DMS114 treated with DMSO at 0.1 percent for 48 hours (cell line): ENCODE results near the gene RHBDL3.

ENCODE experiments used
- DNase-seq: peaks from one replicate; lab custom pipeline; 2025; ENCODE audit not compliant: unreplicated experiment; lab: John Stamatoyannopoulos, UW

Gene RHBDL3

GRCh38 chr17:32266389-32267301 lies 1.0 kb downstream of the RHBDL3 start:
- DNase-seq, result no peak

GRCh38 chr17:32267690-32268205 lies 2.1 kb downstream of the RHBDL3 start:
- DNase-seq, result no peak

DNA sequence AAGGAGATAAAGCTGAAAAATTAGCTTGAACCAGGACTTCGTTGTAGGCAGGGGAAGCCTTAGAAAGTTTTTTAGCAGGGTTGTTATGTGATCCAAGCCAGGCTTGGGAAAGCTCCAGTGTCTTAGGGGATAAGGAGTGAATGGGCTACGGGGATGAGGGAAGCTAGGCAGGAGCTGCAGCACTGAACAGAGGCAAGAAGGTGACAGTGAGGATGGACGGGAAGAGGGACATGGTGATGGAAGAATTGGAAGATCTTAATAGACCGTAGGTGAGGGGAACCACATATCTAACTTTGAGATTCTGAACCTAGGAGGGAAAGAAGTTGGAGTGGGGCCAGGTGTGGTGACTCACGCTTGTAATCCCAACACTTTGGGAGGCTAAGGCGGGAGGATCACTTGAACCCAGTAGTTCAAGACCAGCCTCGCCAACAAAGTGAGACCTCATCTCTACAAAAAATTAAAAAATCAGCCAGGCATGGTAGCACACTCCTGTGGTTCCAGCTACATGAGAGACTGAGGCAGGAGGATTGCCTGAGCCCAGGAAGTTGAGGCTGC lies 3.2 kb downstream of the RHBDL3 start:
- no peak for DNase-seq

DNA sequence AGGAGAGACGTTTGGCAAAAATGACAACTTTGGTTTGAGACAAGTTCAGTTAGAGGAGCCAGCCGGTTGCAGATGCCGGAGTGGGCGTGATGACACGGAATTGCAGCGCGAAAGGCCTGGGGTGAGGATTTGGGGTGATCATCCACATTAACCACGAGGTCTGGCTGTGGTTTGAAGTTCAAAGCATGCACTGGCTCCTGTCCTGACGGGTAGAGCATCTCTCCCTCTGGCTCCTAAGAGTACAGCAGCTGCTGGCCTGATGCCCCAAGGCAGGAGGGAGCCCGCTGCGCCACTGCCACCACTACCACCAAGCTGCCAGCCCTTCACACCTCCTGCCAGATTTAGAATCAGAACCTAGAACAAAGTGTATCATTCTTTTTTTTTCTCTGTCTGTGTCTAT lies 3.7 kb downstream of the RHBDL3 start:
- DNase-seq, result no peak

DNA sequence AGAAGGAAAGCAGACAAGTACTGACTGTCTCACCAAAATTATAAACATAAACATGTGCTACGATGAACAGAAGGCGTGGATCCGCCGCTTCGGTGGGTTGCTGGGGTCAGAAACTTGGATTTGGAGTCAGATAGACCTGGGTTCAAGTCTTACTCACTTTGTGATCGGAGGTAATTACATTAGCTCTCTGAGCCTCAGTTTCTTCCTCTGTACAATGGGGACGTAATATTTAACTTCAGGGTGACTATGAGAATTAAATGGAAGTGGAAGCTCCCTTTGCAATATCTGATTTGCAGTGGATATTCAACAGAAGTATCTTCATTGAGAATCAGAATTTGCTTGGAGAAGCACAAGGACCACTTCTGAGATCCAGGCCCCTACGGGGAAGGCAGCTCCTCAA lies 6.2 kb downstream of the RHBDL3 start:
- DNase-seq, result no peak

DNA sequence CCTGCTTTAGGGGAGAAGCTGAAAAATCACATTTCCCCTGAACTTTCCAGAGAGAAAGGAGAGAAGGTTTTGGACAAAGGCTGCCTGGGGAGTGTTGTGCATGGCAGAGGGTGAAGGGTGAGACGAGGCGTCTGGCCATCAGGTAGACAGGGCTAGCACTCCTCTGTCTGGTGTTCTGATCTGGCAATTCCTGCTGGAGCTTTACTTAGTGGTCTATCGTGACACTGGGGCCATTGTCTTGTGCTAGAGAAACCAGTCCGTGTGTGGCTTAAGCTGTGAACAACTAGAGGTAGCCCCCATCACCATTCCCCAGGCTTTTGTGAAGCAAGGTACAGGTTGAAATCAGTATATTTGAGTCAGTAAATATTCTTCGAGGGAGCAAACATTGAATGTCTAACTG lies 8.5 kb downstream of the RHBDL3 start:
- DNase-seq, result no peak

- no peak for DNase-seq
These were observed 9.0 kb downstream of the RHBDL3 start for GRCh38 chr17:32274643-32275042.

GRCh38 chr17:32275060-32276042 lies 9.7 kb downstream of the RHBDL3 start:
- no peak for DNase-seq

GRCh38 chr17:32276171-32276601 lies 10.6 kb downstream of the RHBDL3 start:
- DNase-seq, result no peak

DNA sequence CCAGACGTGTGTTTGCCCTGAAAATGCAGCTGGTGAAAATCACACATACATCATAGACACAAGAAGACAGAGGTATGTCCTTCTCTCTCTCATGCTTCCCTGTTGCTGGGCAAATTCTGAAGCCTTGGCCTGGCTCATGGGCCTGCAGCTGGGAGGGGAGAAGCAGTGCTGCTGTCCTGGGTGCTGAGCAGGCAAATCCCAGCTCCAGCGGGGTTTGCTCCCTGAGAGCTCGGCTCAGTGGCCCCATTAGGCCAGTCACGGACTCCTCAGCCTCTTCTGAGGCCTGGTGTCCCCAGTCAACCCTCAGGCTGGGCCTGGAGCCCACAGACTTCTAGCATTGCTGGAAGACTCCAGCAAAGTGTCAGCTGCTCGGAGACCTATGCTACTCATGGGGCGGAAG lies 11.7 kb downstream of the RHBDL3 start:
- no peak for DNase-seq

DNA sequence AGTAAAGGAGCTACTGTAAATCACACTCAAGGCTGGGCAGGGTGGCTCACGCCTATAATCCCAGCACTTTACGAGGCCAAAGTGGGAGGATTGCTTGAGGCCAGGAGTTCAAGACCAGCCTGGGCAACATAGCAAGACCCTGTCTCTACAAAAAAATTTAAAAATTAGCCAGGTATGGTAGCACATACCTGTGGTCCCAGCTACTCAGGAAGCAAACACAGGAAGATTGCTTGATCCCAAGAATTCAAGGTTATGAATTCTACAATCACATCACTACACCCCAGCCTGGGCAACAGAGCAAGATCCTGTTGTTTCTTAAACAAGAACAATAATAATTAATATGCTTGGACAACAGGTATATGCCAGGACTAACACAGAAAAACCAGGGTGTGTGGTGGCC lies 13.2 kb downstream of the RHBDL3 start:
- no peak for DNase-seq

- no peak for DNase-seq
These were observed 14.5 kb downstream of the RHBDL3 start for GRCh38 chr17:32279891-32280716.

- DNase-seq, result no peak
These were observed 15.4 kb downstream of the RHBDL3 start for GRCh38 chr17:32281011-32281451.

- no peak for DNase-seq
These were observed 18.1 kb downstream of the RHBDL3 start for GRCh38 chr17:32283745-32284201.

- no peak for DNase-seq
These were observed 19.7 kb downstream of the RHBDL3 start for GRCh38 chr17:32285306-32285705.

- no peak for DNase-seq
These were observed 20.3 kb downstream of the RHBDL3 start for GRCh38 chr17:32285746-32286517.

DNA sequence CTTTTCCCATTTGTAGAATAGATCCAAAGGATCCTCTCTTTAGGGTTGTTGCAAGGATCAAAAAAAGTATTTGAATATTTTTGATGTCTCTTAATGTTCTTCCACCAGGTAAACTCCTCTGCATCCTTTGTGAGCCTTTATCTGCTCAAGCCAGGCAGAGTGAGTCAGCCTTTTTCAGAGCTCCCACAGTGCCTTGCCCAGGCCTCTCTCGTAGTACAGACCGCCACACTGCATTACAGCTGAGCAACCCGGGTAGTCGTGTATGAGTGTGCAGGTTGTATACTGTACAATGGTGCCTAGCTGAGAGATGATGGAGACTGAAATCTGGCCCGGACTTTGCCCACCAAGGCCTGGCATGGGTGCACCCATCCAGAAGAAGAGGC lies 20.9 kb downstream of the RHBDL3 start:
- no peak for DNase-seq

DNA sequence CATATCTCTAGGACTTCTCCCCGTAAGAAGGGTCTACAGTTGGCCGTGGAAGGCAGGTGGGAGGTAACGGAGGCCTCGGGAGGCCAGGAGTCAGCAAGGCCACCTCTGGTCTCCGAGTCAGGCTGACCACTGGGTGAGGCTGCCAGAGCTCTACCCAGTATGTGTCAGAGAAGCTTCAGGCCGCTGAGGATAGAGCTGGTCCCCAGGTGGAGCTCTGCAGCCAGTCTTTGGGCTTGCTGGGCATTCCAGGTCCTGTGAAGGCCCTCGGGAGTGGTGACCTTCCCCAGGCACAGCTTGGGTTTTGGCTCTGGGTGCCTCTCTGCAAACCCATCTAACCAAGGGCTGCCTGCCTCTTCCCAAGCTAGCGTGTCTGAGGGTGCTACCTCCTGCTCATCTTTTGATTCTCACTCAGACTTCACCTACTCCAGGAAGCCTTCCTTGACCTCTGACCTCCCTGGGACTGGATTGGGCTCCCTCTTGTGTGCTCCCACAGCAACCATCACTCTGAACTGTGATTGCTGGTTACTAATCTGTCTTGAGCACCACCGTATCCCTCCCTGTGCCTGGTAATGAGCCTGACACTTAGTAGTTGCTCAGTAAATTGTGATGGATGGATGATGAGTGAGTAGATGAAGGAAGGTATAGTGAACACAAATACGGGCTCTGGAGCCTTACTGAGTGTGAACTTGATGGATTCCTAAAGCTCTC lies 22.3 kb downstream of the RHBDL3 start:
- no peak for DNase-seq

DNA sequence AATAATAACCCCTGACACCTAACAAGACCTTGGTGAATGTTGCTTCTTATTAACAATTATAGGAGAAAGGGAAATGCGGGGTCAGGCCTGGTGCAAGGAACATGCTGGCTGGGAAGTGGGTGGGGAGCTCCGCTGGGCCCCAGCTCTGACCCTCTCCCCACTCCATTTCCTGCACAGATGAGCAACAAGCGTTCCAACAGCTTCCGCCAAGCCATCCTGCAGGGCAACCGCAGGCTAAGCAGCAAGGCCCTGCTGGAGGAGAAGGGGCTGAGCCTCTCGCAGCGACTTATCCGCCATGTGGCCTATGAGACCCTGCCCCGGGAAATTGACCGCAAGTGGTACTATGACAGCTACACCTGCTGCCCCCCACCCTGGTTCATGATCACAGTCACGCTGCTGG lies 23.0 kb downstream of the RHBDL3 start:
- no peak for DNase-seq
